H1 (cell line): ENCODE data around the gene COL5A1. TPM values are rescaled to one million over a fixed set of nuclear protein-coding genes. Genes with fewer than 3 reads are reported as not detected.

Experiments
- CTCF ChIA-PET: fragments of 300-600 bp; sonication (Branson Sonifier 250); formaldehyde crosslinking; loops from one replicate; lab custom pipeline; 2021; ENCODE audit not compliant: partially characterized antibody; lab: Charles Lee
- POLR2A ChIA-PET: fragments of 300-600 bp; sonication (Branson Sonifier 250); formaldehyde crosslinking; loops from one replicate; lab custom pipeline; 2021; ENCODE audit warnings: inconsistent platforms; ENCODE audit not compliant: partially characterized antibody; lab: Charles Lee
- DNase-seq, 2 experiments: peaks; one replicate each; pipeline versions ENCODE4 v3.0.0 to v3.0.0-alpha.2; 2010 to 2022; ENCODE audit warnings: low spot score in 2 of 2, low read depth in 1 of 2, mixed read lengths in 1 of 2
- FAIRE-seq: peaks from 2 replicates; lab custom pipeline; 2011; peaks lifted over from hg19 to GRCh38; lab: Jason Lieb, UNC
- H2AFZ ChIP-seq: 2 replicates; pipeline ENCODE4 v1.8.1; 2012; ENCODE audit warnings: low read length, inconsistent platforms
- H2AK5ac ChIP-seq: 2 replicates; pipeline ENCODE4 v1.6.1; 2013; ENCODE audit warnings: low read depth, low read length
- H2BK120ac ChIP-seq: replicated peaks from 2 replicates; pipeline ENCODE3; 2013; ENCODE audit warnings: low read depth, low read length, inconsistent platforms
- H2BK12ac ChIP-seq: 2 replicates; pipeline ENCODE4 v1.6.1; 2013; ENCODE audit warnings: low read depth, low read length
- H2BK15ac ChIP-seq: 2 replicates; pipeline ENCODE4 v1.6.1; 2013; ENCODE audit warnings: low read length
- H2BK20ac ChIP-seq: 2 replicates; pipeline ENCODE4 v1.6.1; 2013; ENCODE audit warnings: low read length
- H2BK5ac ChIP-seq: 2 replicates; pipeline ENCODE4 v1.6.1; 2013; ENCODE audit warnings: low read depth, low read length
- H3K14ac ChIP-seq: 2 replicates; pipeline ENCODE4 v1.6.1; 2013; ENCODE audit warnings: inconsistent platforms; ENCODE audit not compliant: insufficient read length
- H3K18ac ChIP-seq: 2 replicates; pipeline ENCODE4 v1.6.1; 2013; ENCODE audit warnings: low read length; ENCODE audit errors: extremely low read depth
- H3K23ac ChIP-seq: 2 replicates; pipeline ENCODE4 v1.6.1; 2013; ENCODE audit warnings: inconsistent platforms; ENCODE audit not compliant: insufficient read length
- H3K23me2 ChIP-seq: 2 replicates; pipeline ENCODE4 v1.6.1; 2013; ENCODE audit warnings: low read depth, low read length
- H3K27ac ChIP-seq: 2 replicates; pipeline ENCODE4 v1.6.1; 2011; ENCODE audit warnings: low read depth, low read length, inconsistent platforms
- H3K27me3 ChIP-seq, 4 experiments: replicated peaks in 1 of 4; 1 replicate in 1 of 4; 2 replicates in 3 of 4; pipeline versions ENCODE4 v1.6.1 to v1.8.1; 2011 to 2013; ENCODE audit warnings: low read length in 3 of 4, mild to moderate bottlenecking in 3 of 4, inconsistent platforms in 2 of 4, mixed read lengths in 2 of 4, moderate library complexity in 1 of 4; ENCODE audit not compliant: control insufficient read depth in 3 of 4, insufficient read depth in 3 of 4; ENCODE audit errors: extremely low read depth in 1 of 4
- H3K36me3 ChIP-seq, 4 experiments: 2 replicates each; pipeline versions ENCODE4 v1.6.1 to v1.8.1; 2011 to 2013; ENCODE audit warnings: mild to moderate bottlenecking in 4 of 4, low read length in 3 of 4, moderate library complexity in 2 of 4, control low read depth in 1 of 4, inconsistent platforms in 1 of 4; ENCODE audit not compliant: insufficient read depth in 4 of 4, control insufficient read depth in 2 of 4
- H3K4ac ChIP-seq: replicated peaks from 2 replicates; pipeline ENCODE3; 2013; ENCODE audit warnings: low read length, low read depth, mixed read lengths, inconsistent platforms; ENCODE audit not compliant: insufficient read length
- H3K4me1 ChIP-seq, 4 experiments: replicated peaks in 1 of 4; 1 replicate in 1 of 4; 2 replicates in 3 of 4; pipeline versions ENCODE4 v1.6.1 to v1.8.1; 2011 to 2013; ENCODE audit warnings: low read length in 3 of 4, inconsistent platforms in 2 of 4, mixed read lengths in 1 of 4; ENCODE audit not compliant: insufficient read depth in 4 of 4, control insufficient read depth in 3 of 4
- H3K4me2 ChIP-seq, 2 experiments: 2 replicates each; pipeline versions ENCODE4 v1.6.1 to v1.8.1; 2011 to 2013; ENCODE audit warnings: low read depth in 2 of 2, low read length in 2 of 2, control low read depth in 1 of 2, inconsistent platforms in 1 of 2, mild to moderate bottlenecking in 1 of 2; ENCODE audit not compliant: insufficient read depth in 1 of 2
- H3K4me3 ChIP-seq, 4 experiments: fragments of 200-600, 300-600 bp in 1 of 4; sonication (generic), shearing (Covaris generic), sonication (Bioruptor Twin) in 1 of 4; 2 replicates each; pipeline versions ENCODE4 v1.5.1 to v1.8.1; 2011 to 2016; ENCODE audit warnings: low read length in 4 of 4, low read depth in 3 of 4, control low read depth in 2 of 4, inconsistent platforms in 2 of 4, mild to moderate bottlenecking in 2 of 4, mixed read lengths in 1 of 4, moderate library complexity in 1 of 4; ENCODE audit not compliant: insufficient read depth in 2 of 4; ENCODE audit errors: extremely low read depth in 1 of 4
- H3K56ac ChIP-seq: replicated peaks from 2 replicates; pipeline ENCODE3; 2013; ENCODE audit warnings: low read depth, mild to moderate bottlenecking, mixed read lengths, low read length, inconsistent platforms; ENCODE audit not compliant: insufficient read length
- H3K79me1 ChIP-seq: 2 replicates; pipeline ENCODE4 v1.6.1; 2013; ENCODE audit warnings: low read depth, low read length, control low read depth
- H3K79me2 ChIP-seq, 2 experiments: 2 replicates each; pipeline versions ENCODE4 v1.6.1 to v1.8.1; 2012 to 2013; ENCODE audit warnings: low read length in 2 of 2, mild to moderate bottlenecking in 2 of 2, inconsistent platforms in 1 of 2; ENCODE audit not compliant: insufficient read depth in 2 of 2, control insufficient read depth in 1 of 2
- H3K9ac ChIP-seq, 4 experiments: replicated peaks in 1 of 4; 1 replicate in 1 of 4; 2 replicates in 3 of 4; pipeline versions ENCODE4 v1.6.1 to v1.8.1; 2011 to 2013; ENCODE audit warnings: low read depth in 3 of 4, low read length in 3 of 4, control low read depth in 2 of 4, mild to moderate bottlenecking in 2 of 4, moderate library complexity in 2 of 4, inconsistent platforms in 1 of 4; ENCODE audit errors: extremely low read depth in 1 of 4
- H3K9me3 ChIP-seq, 2 experiments: 2 replicates each; pipeline versions ENCODE4 v1.6.1 to v1.8.1; 2012 to 2013; ENCODE audit warnings: mild to moderate bottlenecking in 2 of 2, moderate library complexity in 2 of 2, control low read depth in 1 of 2, inconsistent platforms in 1 of 2, low read depth in 1 of 2, low read length in 1 of 2, mixed read lengths in 1 of 2; ENCODE audit not compliant: insufficient read depth in 2 of 2
- H4K20me1 ChIP-seq, 2 experiments: replicated peaks in 1 of 2; 2 replicates each; pipeline versions ENCODE3 to v1.8.1; 2011 to 2013; ENCODE audit warnings: inconsistent platforms in 2 of 2, low read length in 2 of 2, mild to moderate bottlenecking in 1 of 2; ENCODE audit not compliant: insufficient read depth in 2 of 2, control insufficient read depth in 1 of 2
- H4K5ac ChIP-seq: 2 replicates; pipeline ENCODE4 v1.6.1; 2013; ENCODE audit warnings: low read length, low read depth, mixed read lengths, inconsistent platforms; ENCODE audit not compliant: insufficient read length
- H4K8ac ChIP-seq: 2 replicates; pipeline ENCODE4 v1.8.0; 2013; ENCODE audit warnings: mild to moderate bottlenecking, moderate library complexity, low read length, inconsistent platforms; ENCODE audit not compliant: insufficient read depth; ENCODE audit errors: extremely low read depth
- H4K91ac ChIP-seq: replicated peaks from 2 replicates; pipeline ENCODE3; 2013; ENCODE audit warnings: low read length, mixed read lengths, inconsistent platforms; ENCODE audit not compliant: insufficient read length
- ASH2L ChIP-seq: fragments of 200-600, 300-600 bp; sonication (generic); IDR thresholded peaks from one replicate; pipeline ENCODE4 v1.7.1; 2017; ENCODE audit warnings: low read length
- CHD1 ChIP-seq: IDR thresholded peaks from 2 replicates; pipeline ENCODE4 v1.6.1; 2012; ENCODE audit warnings: low read depth, low read length, improper control_type of control experiment
- EZH2 ChIP-seq: fragments of 200-600 bp; sonication (generic); IDR thresholded peaks from 2 replicates; pipeline ENCODE4 v1.7.1; 2012; ENCODE audit warnings: low read depth, mild to moderate bottlenecking, moderate library complexity, low read length, inconsistent platforms; ENCODE audit not compliant: severe bottlenecking
- GABPA ChIP-seq: IDR thresholded peaks from 2 replicates; pipeline ENCODE4 v1.6.1; 2011; ENCODE audit warnings: mild to moderate bottlenecking, low read length, moderate library complexity, borderline replicate concordance; ENCODE audit not compliant: insufficient read depth
- KDM4A ChIP-seq: IDR thresholded peaks from one replicate; pipeline ENCODE4 v1.7.1; 2012; ENCODE audit warnings: low read depth, mild to moderate bottlenecking, moderate library complexity, low read length, inconsistent platforms; ENCODE audit not compliant: severe bottlenecking
- NRF1 ChIP-seq: IDR thresholded peaks from 2 replicates; pipeline ENCODE4 v1.6.1; 2011; ENCODE audit warnings: mild to moderate bottlenecking, low read depth, low read length, improper control_type of control experiment
- POLR2AphosphoS5 ChIP-seq: IDR thresholded peaks from 2 replicates; pipeline ENCODE4 v1.6.1; 2011; ENCODE audit warnings: low read depth, low read length
- RNF2 ChIP-seq: fragments of 200-900, 300-1000 bp; sonication (generic); IDR thresholded peaks from 2 replicates; pipeline ENCODE4 v1.7.1; 2016; ENCODE audit warnings: borderline replicate concordance, low read depth, mild to moderate bottlenecking, antibody characterized with exemption, low read length; ENCODE audit not compliant: poor library complexity, severe bottlenecking; ENCODE audit errors: missing control alignments
- SAP30 ChIP-seq: fragments of 300-600 bp; sonication (generic); IDR thresholded peaks from 2 replicates; pipeline ENCODE4 v1.7.1; 2012; ENCODE audit warnings: low read length, moderate library complexity, mild to moderate bottlenecking, inconsistent platforms; ENCODE audit not compliant: insufficient read depth, insufficient replicate concordance
- SIRT6 ChIP-seq: IDR thresholded peaks from one replicate; pipeline ENCODE4 v1.7.1; 2012; ENCODE audit warnings: low read length, inconsistent platforms
- SIX5 ChIP-seq: IDR thresholded peaks from 2 replicates; pipeline ENCODE4 v1.6.1; 2011; ENCODE audit warnings: mild to moderate bottlenecking, low read depth, low read length
- SP2 ChIP-seq: IDR thresholded peaks from 2 replicates; pipeline ENCODE4 v1.6.1; 2012; ENCODE audit warnings: mild to moderate bottlenecking, low read length, inconsistent platforms
- SP4 ChIP-seq: IDR thresholded peaks from 2 replicates; pipeline ENCODE4 v1.6.1; 2012; ENCODE audit warnings: low read length, inconsistent platforms
- TEAD4 ChIP-seq: IDR thresholded peaks from 2 replicates; pipeline ENCODE4 v1.6.1; 2012; ENCODE audit warnings: low read depth, low read length, inconsistent platforms, mixed read lengths
- ZNF274 ChIP-seq: IDR thresholded peaks from 2 replicates; pipeline ENCODE4 v1.7.0; 2012; ENCODE audit warnings: low read length, borderline replicate concordance; ENCODE audit errors: extremely low read depth
- WGBS, 2 experiments: shearing (Covaris generic) in 1 of 2; methylation state at CpG; one replicate each; pipeline versions ENCODE4 v1.1.6 to v1.1.7; 2013 to 2015; ENCODE audit warnings: low lambda C conversion rate in 2 of 2, mixed read lengths in 2 of 2, inconsistent platforms in 1 of 2, low coverage in 1 of 2, missing lambda C conversion rate in 1 of 2; ENCODE audit not compliant: insufficient replicate concordance in 2 of 2, insufficient coverage in 1 of 2, insufficient read length in 1 of 2; ENCODE audit errors: extremely low coverage in 1 of 2, missing lambda C conversion rate in 1 of 2; 5-methylcytosine and 5-hydroxymethylcytosine counted together
- polyA plus RNA-seq, 7 experiments: library from polyadenylated mRNA; depleted of rRNA in 3 of 7; stranded (reverse) in 5 of 7; unstranded in 2 of 7; fragments of >200 nt in 5 of 7; fragments of 200-250 nt in 2 of 7; gene quantifications; 1 replicate in 5 of 7; 2 replicates in 1 of 7; 4 replicates in 1 of 7; pipeline versions ENCODE4 v1.2.1 to v1.2.3, GENCODE V29; 2011 to 2013; ENCODE audit warnings: missing spikeins in 2 of 7, mixed read lengths in 2 of 7
- total RNA-seq: library from RNA; stranded (reverse); fragmentation: NEBNext Ultra II Directional; extraction: Animal tissue kit (Norgen Biotek cat#: 25700); gene quantifications from 2 replicates; pipeline ENCODE4 v1.2.1, GENCODE V29; 2021

Gene COL5A1
- total and polyA plus RNA-seq, 2 of the 8 experiments (the other 6 are each of a cell fraction or from before 2014, with no cell fraction given), result 3.8 to 12.0 TPM

GRCh38 chr9:134693011-134693410, 51.4 kb downstream of the COL5A1 start:
- H3K4me3 ChIP-seq, result no peak overlapping the region
- H3K23me2 ChIP-seq, result no peaks in the 10 kb centered on the region
- H3K9ac ChIP-seq, result no peak overlapping the region
- 95% methylated on average over 9 of the region's 9 CpGs; no CpG with 5 or more reads in 1 of the 2 experiments for WGBS, 2 experiments
- no peak for DNase-seq
- H2BK120ac ChIP-seq, result no peak overlapping the region
- POLR2A ChIA-PET, result no interaction called here
- no peak overlapping the region for H4K8ac ChIP-seq
- no peak overlapping the region for H2AFZ ChIP-seq
- H4K5ac ChIP-seq, result no peak overlapping the region
- no peaks in the 10 kb centered on the region for H3K27me3 ChIP-seq
- H2BK5ac ChIP-seq, result no peak overlapping the region
- H3K4me2 ChIP-seq, result no peak overlapping the region
- H2BK15ac ChIP-seq, result no peak overlapping the region
- H3K56ac ChIP-seq, result no peak overlapping the region
- H3K4me1 ChIP-seq, result peaks cover 0 to 1% (median 0%) of the 10 kb centered on the region in 4 experiments; a peak in 2 of 7 replicates
- H2BK12ac ChIP-seq, result no peak overlapping the region
- no peak overlapping the region for H2BK20ac ChIP-seq
- no peaks in the 10 kb centered on the region for H3K79me2 ChIP-seq
- H3K9me3 ChIP-seq, result no peaks in the 10 kb centered on the region
- FAIRE-seq, result no peak
- CTCF ChIA-PET, result interaction anchor here (0.7 to 8.0 kb wide), 7 partner anchors 14 to 780 kb away, joined by 3 to 54 read pairs (median 3); no protein-coding TSS in a partner anchor
- H3K23ac ChIP-seq, result no peak overlapping the region
- H2AK5ac ChIP-seq, result no peak overlapping the region
- no peak overlapping the region for H3K18ac ChIP-seq
- H3K36me3 ChIP-seq, result no peaks in the 10 kb centered on the region
- no peaks in the 10 kb centered on the region; the same call in 1 of the 2 replicates for H3K79me1 ChIP-seq
- no peak overlapping the region for H4K91ac ChIP-seq
- H3K4ac ChIP-seq, result no peak overlapping the region
- H3K27ac ChIP-seq, result no peak overlapping the region
- peaks cover 0 to under 1% of the 10 kb centered on the region in 2 experiments for H4K20me1 ChIP-seq
- no peak overlapping the region for H3K14ac ChIP-seq
- no peak for TF ChIP-seq TEAD4
- TF ChIP-seq SP4, result no peak
- no peak for TF ChIP-seq SIRT6
- no peak for TF ChIP-seq RNF2
- TF ChIP-seq SAP30, result no peak
- TF ChIP-seq KDM4A, result no peak
- no peak for TF ChIP-seq SIX5
- no peak for TF ChIP-seq ZNF274
- no peak for TF ChIP-seq EZH2
- no peak for TF ChIP-seq SP2
- TF ChIP-seq CHD1, result no peak
- TF ChIP-seq ASH2L, result no peak
- no peak for TF ChIP-seq POLR2AphosphoS5
- TF ChIP-seq NRF1, result no peak
- no peak for TF ChIP-seq GABPA
